GM12864 (cell line): ENCODE results near the gene KCTD15.

Experiments used
- DNase-seq: peaks from one replicate; pipeline ENCODE4 v3.0.0-alpha.2; 2011; ENCODE audit warnings: low read depth
- H3K4me3 ChIP-seq: 2 replicates; pipeline ENCODE4 v1.5.1; 2011; ENCODE audit warnings: mild to moderate bottlenecking, low read depth, low read length, control low read depth
- CTCF ChIP-seq: IDR thresholded peaks from 2 replicates; pipeline ENCODE4 v1.5.1; 2011; ENCODE audit warnings: low read depth, mild to moderate bottlenecking, moderate library complexity, low read length, control low read depth, inconsistent platforms; ENCODE audit errors: missing control alignments

KCTD15 gene

GRCh38 chr19:33808399-33808798, 11.7 kb downstream of the KCTD15 start:
- no peak for DNase-seq
- H3K4me3 ChIP-seq = no peak overlapping the region
- TF ChIP-seq CTCF = no peak

- TF ChIP-seq CTCF = no peak
- H3K4me3 ChIP-seq = no peak overlapping the region
- no peak for DNase-seq
Observed at GRCh38 chr19:33809960-33810359, 13.3 kb downstream of the KCTD15 start.

GRCh38 chr19:33810821-33811220, 14.2 kb downstream of the KCTD15 start:
- no peak for TF ChIP-seq CTCF
- DNase-seq = no peak
- H3K4me3 ChIP-seq = no peak overlapping the region

- H3K4me3 ChIP-seq = no peak overlapping the region
- DNase-seq = no peak
- no peak for TF ChIP-seq CTCF
Observed at GRCh38 chr19:33811246-33811645, 14.6 kb downstream of the KCTD15 start.

GRCh38 chr19:33811736-33812387, 15.2 kb downstream of the KCTD15 start:
- no peak for TF ChIP-seq CTCF
- no peak for DNase-seq
- H3K4me3 ChIP-seq = no peak overlapping the region

GRCh38 chr19:33812388-33813330, 16.0 kb downstream of the KCTD15 start:
- DNase-seq = no peak
- TF ChIP-seq CTCF = no peak
- H3K4me3 ChIP-seq = no peak overlapping the region
